ENCODE results near the gene MC1R.

Gene MC1R

DNA sequence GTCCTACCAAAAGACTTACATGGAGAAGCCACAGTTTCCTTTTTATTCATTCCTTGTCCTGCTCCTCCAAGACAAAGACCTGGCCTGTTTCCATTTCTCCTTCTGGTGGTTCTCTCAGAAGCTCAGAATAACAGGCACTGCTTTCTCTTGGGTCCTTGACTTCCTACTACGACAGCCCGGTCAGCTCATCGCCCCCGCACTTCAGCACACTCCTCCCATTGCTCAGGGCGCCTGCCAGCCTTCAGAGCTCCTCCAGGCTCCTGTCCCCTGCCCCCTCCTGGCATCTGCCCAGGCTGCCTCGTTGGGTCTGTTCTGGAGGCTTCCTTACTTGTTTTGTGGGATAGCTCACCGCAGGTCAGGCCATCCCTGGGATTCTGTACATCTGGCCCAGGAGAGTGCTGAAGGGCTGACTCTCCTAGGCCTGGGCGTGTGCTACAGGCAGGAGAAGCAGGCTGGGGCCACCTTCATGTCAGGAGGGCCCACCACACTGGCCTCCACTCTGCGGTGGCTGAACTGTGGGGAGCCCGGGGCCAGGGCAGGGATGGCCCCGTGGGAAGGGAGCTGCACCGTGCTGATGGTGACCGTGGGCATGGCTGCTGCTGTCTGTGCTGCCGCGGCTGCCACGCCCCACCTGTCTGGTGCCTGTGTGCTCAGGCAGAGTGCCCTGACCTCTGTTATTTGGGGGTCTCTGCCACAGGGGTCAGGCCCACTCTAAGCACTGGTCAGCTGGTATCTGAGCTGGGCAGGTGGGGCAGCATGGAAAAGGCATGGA, 27.6 kb upstream of the MC1R start:
- H3K4me1 Mint-ChIP-seq = no peaks in the 10 kb centered on the region
- H3K27ac Mint-ChIP-seq = no peak overlapping the region
- no peaks in the 10 kb centered on the region for H3K27me3 Mint-ChIP-seq
- ATAC-seq = no peak
- H3K9me3 Mint-ChIP-seq = no peaks in the 10 kb centered on the region
- H3K36me3 Mint-ChIP-seq = peaks cover 31% of the 10 kb centered on the region
- no peak overlapping the region for H3K4me3 Mint-ChIP-seq

DNA sequence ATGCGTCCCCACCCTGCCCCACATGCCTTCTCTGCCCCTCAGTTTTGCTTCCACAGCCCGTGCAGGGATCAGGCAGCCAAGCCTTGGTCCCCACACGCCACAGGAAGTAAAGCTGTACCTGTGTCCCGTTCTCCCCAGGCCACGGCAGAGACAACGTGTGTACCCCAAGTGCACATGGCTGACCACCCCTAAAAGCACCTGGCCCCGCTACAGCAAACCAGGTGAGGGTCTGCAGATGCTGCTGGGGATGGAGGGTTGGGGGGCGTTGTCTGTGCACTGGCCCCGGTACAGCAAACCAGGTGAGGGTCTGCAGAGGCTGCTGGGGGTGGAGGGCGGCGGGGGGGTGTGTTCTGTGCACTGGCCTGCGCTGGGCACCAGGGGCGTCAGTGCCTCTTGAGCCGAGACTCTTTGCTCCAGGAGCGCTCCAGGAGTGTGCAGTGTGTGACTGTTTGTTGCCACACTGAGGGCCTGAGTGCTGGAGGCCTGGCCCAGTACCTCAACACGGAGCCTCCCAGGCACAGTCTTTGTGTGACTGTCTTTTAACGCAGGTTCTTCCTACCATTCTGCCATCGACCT, 26.5 kb upstream of the MC1R start:
- Mint-ChIP-seq H3K9me3 (no peaks in the 10 kb centered on the region), H3K36me3 (peaks cover 29% of the 10 kb centered on the region), H3K27me3 (no peaks in the 10 kb centered on the region), H3K27ac (no peak overlapping the region), H3K4me3 (no peak overlapping the region), H3K4me1 (no peaks in the 10 kb centered on the region)
- ATAC-seq = no peak

DNA sequence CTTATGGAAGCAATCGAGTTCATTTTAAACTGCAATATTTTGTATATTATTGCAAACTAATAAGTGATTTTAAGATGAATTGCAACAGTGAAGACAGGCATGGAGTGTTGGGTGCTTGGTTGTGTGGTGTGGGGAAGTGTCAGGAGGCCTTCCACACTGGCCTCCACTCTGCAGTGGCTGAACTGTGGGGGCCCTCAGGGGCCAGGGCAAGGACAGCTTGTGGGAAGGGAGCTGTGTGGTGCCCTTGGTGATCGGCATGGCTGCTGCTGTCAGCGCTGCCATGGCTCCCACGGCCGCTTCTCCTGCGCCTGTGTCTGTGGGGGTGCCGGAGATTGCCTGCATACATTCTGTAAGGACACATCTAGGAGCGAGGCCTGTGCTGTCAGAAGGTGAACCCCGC, 26.0 kb upstream of the MC1R start:
- Mint-ChIP-seq H3K27me3 (no peaks in the 10 kb centered on the region), H3K4me3 (no peak overlapping the region), H3K9me3 (no peaks in the 10 kb centered on the region), H3K4me1 (no peaks in the 10 kb centered on the region), H3K36me3 (peaks cover 29% of the 10 kb centered on the region), H3K27ac (no peak overlapping the region)
- ATAC-seq = no peak

DNA sequence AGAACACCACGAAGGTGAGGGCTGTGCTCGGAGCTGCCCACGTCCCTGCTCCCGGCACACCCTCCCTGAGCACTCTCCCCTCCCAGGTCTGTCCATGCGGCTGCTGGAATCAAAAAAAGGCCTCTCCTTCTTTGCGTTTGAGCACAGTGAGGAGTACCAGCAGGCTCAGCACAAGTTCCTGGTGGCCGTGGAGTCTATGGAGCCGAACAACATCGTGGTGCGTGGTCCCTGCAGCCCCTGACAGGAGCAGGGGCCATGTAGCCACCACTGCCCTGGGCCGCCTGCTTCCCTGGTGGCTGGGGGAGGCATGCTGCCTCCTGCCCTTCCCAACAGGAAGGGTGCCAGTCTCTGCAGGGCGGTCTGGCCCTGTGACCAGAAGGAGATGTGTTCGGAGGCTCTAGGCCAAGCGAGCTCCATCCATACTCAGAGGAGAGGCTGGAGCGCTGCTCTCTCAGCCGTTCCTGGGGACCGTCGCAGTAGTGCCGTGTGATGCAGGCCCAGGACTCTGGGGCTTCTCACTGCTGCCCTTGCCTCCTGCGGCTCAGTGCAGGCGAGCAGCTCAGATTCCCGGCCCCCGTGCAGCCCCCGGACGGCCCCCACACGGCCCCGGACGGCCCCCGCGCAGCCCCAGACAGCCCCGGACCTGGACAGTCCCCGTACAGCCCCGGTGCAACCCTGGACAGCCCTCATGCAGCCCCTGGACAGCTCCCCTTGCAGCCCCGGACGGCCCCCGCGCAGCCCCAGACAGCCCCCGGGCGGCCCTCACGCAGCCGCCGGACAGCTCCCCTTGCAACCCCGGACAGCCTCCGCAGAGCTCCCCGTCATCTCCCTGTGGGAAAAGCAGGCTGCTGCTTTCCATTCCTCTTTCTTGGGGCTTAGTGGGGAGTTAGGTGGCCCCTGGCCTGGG, 24.8 kb upstream of the MC1R start:
- H3K27me3 Mint-ChIP-seq = no peaks in the 10 kb centered on the region
- ATAC-seq = no peak
- no peaks in the 10 kb centered on the region for H3K9me3 Mint-ChIP-seq
- no peak overlapping the region for H3K4me3 Mint-ChIP-seq
- H3K4me1 Mint-ChIP-seq = no peaks in the 10 kb centered on the region
- peaks cover 36% of the 10 kb centered on the region for H3K36me3 Mint-ChIP-seq
- no peak overlapping the region for H3K27ac Mint-ChIP-seq

DNA sequence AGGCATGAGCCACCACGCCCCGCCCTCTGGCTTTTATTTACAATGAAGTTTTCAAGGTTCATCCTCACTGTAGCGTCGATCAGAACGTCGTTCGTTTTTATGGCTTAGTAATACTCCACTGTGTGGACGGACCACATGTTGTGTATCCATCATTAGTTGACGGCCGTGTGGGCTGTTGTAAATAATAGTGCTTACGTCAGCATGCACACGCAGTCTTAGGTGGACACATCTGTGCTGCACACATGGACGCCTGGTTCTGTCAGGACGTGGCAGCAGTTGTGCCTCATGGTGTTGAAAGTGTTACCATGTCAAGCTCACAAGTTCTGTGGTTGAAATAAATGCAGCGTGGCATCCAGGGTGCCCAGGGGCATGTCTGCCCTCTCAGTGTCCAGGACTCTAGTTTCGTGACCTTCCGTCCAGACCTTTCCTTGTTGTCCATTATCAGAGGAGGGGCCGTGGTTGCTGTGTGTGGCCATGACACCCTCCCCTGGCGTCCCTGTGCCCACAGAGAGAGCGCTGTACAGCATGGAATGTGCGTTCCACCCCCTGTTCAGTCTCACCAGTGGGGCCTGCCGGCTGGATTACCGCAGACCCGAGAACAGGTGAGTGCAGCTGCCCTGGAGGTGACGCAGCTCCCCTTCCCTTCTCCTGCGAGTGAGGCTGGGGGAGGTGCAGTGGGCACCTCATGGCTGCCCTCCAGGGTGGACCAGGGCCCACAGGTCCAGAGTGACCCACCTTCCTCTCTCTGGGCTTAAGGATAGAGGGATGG, 23.0 kb upstream of the MC1R start:
- no peaks in the 10 kb centered on the region for H3K9me3 Mint-ChIP-seq
- no peak overlapping the region for H3K27ac Mint-ChIP-seq
- no peaks in the 10 kb centered on the region for H3K27me3 Mint-ChIP-seq
- peaks cover 41% of the 10 kb centered on the region for H3K36me3 Mint-ChIP-seq
- no peak overlapping the region for H3K4me3 Mint-ChIP-seq
- no peaks in the 10 kb centered on the region for H3K4me1 Mint-ChIP-seq
- no peak for ATAC-seq

DNA sequence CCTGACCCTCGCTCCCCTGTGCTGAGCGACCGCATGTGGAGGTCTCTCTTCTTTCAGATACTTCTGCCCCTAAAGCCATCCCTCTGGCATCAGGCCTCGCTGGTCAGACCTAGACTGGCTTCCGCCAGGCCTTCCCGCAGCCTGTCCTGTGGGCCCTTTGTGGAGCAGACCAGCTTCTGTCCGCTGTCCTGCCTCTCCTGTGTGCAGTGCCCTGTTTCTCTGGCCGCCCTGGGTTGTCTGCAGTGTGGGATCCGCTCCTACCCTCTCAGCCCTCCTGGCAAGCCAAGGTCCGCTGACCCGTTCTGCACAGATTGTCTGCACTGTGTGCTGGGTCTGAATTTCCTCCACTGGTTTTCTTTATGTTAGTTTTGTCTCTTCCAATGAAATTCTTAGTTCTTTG, 21.5 kb upstream of the MC1R start:
- H3K27me3 Mint-ChIP-seq = no peaks in the 10 kb centered on the region
- no peaks in the 10 kb centered on the region for H3K9me3 Mint-ChIP-seq
- H3K4me1 Mint-ChIP-seq = no peaks in the 10 kb centered on the region
- no peak overlapping the region for H3K4me3 Mint-ChIP-seq
- peaks cover 36% of the 10 kb centered on the region for H3K36me3 Mint-ChIP-seq
- ATAC-seq = no peak
- no peak overlapping the region for H3K27ac Mint-ChIP-seq

DNA sequence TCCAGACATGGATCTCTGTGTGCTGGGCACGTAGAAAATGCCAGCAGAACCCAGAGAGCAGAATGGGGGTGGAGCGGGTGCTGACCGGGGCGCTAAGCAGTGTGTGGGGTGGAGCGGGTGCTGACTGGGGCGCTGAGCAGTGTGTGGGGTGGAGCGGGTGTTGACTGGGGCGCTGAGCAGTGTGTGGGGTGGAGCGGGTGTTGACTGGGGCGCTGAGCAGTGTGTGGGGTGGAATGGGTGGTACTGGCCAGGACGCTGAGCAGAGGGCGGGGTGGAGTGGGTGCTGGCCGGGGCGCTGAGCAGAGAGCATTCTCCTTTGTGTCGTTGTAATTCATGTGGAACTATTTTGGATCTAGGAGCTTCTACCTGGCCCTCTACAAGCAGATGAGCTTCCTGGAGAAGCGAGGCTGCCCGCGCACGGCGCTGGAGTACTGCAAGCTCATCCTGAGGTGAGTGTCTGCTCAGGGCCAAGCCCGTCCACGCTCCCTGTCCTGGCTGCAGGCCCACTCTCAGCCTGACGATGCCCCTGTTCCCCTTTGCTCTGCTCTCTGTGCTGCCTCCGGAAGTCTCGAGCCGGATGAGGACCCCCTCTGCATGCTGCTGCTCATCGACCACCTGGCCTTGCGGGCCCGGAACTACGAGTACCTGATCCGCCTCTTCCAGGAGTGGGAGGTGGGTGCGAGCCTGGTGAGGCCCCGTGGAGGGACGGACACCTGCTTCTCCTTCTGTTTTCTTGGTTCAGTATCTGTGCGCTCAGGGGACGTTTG, 20.3 kb upstream of the MC1R start:
- ATAC-seq = no peak
- Mint-ChIP-seq H3K4me3 (no peak overlapping the region), H3K4me1 (no peaks in the 10 kb centered on the region), H3K9me3 (no peaks in the 10 kb centered on the region), H3K27me3 (no peaks in the 10 kb centered on the region), H3K27ac (no peak overlapping the region), H3K36me3 (peaks cover 36% of the 10 kb centered on the region)

DNA sequence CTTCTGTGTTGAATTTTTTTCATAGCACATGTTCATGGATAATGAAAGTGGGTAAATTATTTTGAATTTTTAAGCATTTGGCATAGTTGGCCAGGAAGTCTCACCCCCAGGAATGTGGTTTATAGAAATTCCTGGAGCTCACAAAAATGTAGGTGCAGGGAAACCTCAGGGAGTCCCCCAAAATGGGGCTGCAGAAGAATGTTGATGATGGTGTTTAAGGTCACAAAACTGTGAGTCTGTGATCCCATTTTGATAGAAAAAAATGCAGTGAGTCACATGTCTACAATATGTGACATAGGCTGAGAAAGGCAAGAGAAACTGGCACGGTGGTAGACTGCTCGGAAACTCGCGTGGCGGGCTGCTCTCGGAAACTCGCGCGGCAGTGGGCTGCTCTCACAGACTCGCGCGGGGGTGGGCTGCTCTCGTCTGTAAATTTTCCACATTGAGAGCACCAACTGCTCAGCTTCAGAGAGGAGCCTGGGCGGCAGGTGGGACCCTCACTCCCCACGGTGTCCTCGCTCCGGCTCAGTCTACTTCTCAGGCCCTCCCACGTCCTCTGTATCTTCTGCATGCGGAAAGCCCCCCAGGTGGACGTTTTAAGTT, 18.7 kb upstream of the MC1R start:
- Mint-ChIP-seq H3K36me3 (peaks cover 41% of the 10 kb centered on the region), H3K27me3 (no peaks in the 10 kb centered on the region), H3K4me1 (no peaks in the 10 kb centered on the region), H3K4me3 (no peak overlapping the region), H3K9me3 (no peaks in the 10 kb centered on the region), H3K27ac (no peak overlapping the region)
- ATAC-seq = no peak

DNA sequence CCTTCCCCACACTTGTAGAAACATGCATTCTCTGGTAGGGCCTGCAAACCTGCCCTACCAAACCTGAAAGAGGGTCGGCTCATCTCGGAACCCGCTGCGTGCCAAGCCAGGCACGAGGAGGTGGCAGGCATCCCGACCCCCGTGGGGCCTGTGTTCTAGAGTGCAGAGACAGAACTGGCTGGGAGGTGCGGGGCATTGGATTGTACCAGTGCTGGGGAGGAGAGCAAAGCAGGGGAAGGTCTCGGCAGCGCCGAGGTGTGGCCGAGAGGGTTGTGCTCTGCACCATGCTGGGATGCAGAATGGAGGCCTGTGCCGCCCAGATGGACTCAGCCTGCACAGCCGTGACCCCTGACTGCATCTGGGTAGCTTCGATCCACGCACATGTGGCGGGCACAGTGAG, 17.8 kb upstream of the MC1R start:
- H3K36me3 Mint-ChIP-seq = peaks cover 49% of the 10 kb centered on the region

DNA sequence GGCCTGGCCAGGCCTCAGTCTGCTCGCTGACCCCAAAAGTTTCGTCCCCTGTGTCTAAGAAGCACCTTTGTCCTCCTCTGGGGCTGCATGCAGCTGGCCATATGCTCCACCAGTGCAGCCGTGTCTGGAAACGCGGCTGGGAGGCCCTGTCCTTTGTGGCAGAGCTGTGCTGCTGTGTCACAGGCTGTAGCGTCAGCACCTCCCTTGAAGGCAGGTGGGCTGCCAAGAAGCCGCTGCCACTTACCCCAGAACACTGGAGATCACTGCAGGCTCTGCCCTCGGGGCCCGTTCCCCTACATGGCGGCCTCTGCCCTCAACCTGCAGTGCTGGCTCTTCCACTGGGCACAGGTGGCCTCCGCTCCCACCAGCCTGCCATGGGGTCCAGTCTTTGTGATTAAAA, 15.7 kb upstream of the MC1R start:
- no peak for ATAC-seq
- H3K4me3 Mint-ChIP-seq = no peak overlapping the region
- peaks cover 52% of the 10 kb centered on the region for H3K36me3 Mint-ChIP-seq
- H3K4me1 Mint-ChIP-seq = no peaks in the 10 kb centered on the region
- no peaks in the 10 kb centered on the region for H3K9me3 Mint-ChIP-seq
- no peaks in the 10 kb centered on the region for H3K27me3 Mint-ChIP-seq
- no peak overlapping the region for H3K27ac Mint-ChIP-seq

More for the DNA sequence above, 17.8 kb upstream of the MC1R start:
- Mint-ChIP-seq H3K27me3 (no peaks in the 10 kb centered on the region), H3K27ac (no peak overlapping the region), H3K4me3 (no peak overlapping the region), H3K9me3 (no peaks in the 10 kb centered on the region), H3K4me1 (no peaks in the 10 kb centered on the region)
- ATAC-seq = no peak

DNA sequence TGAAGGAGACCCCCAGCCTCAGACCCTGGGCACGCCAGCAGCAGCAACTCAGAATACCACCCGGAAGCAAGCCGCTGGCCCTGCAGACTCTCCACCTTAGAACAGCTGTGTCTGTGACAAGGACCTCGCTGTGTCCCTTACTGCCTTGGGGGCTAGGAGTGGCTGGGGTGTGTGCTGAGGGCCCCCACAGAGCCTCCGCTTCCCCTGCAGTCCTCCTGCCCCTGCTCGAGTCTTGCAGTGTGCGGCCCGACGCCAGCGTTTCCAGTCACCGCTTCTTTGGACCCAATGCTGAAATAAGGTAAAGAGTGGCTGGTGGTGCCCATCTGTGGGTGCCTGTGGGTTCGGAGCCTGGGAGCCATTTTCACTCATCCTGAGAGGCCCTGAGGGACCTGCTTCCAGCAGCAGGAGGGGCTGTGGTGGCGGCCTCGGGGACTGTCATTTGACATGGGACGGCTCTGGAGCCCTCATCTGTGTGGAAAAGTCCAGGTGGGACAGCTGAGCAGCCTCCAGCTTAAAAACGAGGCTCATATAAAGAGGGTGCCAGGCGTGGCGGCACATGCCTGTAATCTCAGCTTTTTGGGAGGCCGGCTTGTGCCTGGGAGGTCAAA, 14.7 kb upstream of the MC1R start:
- Mint-ChIP-seq H3K4me1 (peaks cover 6% of the 10 kb centered on the region), H3K36me3 (peaks cover 52% of the 10 kb centered on the region), H3K4me3 (no peak overlapping the region), H3K27me3 (no peaks in the 10 kb centered on the region), H3K9me3 (no peaks in the 10 kb centered on the region), H3K27ac (no peak overlapping the region)
- no peak for ATAC-seq

DNA sequence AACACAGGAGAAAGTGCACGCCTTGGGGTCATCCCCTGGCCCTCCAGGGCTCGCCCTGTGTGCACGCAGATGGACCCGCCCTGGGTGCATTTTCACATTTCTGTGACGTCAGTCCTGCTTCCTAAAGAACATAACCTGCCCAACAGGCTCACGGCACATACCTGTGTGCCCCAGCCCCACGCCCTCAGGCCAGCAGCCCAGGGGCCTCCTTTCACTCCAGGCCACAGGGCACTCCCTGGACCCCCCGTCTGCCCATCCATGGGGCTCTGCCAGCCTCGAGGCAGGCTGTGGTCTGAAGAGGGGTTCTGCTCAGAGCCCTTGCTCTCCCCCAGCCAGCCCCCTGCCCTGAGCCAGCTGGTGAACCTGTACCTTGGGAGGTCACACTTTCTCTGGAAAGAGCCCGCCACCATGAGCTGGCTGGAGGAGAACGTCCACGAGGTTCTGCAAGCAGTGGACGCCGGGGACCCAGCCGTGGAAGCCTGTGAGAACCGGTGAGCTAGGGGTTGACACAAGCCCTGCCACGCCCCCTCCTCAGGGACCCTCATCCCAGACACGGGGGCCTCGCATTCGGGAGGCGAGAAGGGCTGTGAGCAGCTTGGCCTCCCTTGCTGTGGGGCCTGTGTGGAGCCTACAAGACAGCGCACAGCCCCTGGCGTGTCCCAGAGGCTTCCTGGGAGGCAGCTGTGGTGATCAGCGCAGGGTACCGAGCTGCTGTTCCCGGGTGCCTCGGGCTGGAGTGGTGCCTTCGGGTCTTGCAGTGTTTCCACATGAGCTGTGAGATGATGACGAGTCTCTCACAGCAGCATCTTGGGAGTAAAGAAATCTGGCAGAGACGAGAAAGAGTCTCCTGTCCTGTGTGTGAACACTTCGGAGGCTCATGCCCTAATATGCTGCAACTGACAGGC, 13.8 kb upstream of the MC1R start:
- no peak for ATAC-seq
- Mint-ChIP-seq H3K4me3 (no peak overlapping the region), H3K9me3 (no peaks in the 10 kb centered on the region), H3K4me1 (peaks cover 14% of the 10 kb centered on the region), H3K36me3 (peaks cover 56% of the 10 kb centered on the region), H3K27ac (no peak overlapping the region), H3K27me3 (no peaks in the 10 kb centered on the region)

DNA sequence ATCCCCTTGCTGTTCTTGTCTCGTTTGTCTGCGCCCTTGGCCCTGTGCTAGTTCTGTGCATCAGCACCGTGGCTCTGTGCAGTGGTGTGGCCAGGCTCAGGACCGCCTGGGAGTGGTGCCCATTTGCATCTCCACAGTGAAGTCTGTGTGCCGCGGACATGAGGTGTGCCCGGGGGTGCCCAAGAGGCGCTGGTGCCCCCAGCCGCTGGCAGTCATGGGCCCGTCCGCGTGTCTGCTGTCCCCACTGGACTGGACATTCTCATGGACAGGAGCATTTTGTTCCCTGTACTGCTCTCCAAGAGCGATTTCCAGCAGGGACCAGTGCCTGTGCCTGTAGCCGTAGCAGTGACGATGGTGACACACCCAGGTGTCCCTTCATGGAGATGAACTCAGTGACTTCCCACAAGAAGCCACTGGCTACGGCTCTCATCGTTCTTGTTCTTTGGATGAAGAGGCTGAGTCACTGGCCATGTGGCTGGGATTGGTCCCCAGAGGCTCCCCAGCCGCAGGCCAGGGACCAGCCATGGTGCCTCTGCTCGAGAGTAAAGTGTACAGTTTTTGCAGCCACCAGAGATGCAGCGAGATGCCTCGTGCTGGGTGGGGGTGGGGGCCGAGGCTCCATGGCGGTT, 13.0 kb upstream of the MC1R start:
- no peaks in the 10 kb centered on the region for H3K9me3 Mint-ChIP-seq
- H3K4me3 Mint-ChIP-seq = no peak overlapping the region
- H3K4me1 Mint-ChIP-seq = peaks cover 21% of the 10 kb centered on the region
- H3K27ac Mint-ChIP-seq = no peak overlapping the region
- no peak for ATAC-seq
- no peaks in the 10 kb centered on the region for H3K27me3 Mint-ChIP-seq
- H3K36me3 Mint-ChIP-seq = peaks cover 59% of the 10 kb centered on the region

Data from stimulated activated memory B cell treated with anti-CD40 and anti-IgM and Interleukin-4, amounts not matched to agents 10 μg/mL and 1 μg/mL and 100 μg/mL, for 72 hours (primary cell).